ENCODE measurements around the gene NATD1. TPM values are rescaled to one million over a fixed set of nuclear protein-coding genes. Genes with fewer than 3 reads are reported as not detected.
A peak's percentile ranks its signal among the peaks of the same experiment; 100 is the strongest.

NATD1 gene
- total RNA-seq, 2 experiments from 2014 or later, result 1.1 to 1.3 TPM

DNA sequence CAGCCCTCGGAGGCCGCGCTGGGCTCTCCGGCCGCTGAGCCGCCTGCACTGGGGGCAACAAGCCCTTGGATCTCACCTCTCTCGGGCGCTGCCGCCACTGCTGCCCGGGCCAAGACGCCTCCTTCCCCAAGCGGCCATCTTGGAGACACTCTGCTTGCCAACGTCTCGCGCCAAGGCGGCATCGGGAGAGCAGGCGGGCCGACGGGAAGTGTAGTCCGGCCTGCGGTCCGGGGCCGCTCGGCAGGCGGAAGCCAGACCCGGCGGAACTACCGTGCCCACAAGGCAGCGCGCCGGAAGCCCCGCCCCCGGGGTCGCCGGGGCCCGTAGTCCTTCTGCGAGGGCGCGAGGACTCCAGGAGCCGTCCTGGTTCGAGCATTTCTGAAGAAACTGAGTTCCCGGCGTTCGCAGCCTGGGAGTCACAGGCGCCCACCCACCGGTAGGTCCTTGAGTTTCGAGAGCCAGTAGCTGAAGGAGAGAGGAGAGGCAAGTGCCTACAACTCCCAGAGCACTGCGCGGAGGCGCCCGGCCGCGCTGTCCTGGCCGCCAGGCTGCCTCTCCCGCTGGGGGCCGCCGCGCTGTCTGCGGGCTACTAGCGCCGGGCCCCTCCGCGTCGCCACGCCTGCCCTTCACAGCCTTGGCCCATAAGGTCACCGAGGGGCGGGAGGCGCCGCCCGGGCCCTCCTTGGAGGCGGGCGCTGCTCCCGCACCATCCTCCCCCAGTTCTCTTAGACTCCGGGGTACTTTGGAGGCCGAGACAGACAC is 39.0 kb downstream of the NATD1 start, which contains the start of gene TMEM11:
Gene TMEM11, minus strand, starts transcription at position 147 of the 762 bp plus-strand sequence. Its CDS starts 9 bp downstream, at position 138.
- ChIA-PET POLR2A (interaction anchor here (0.6 to 2.6 kb wide), 9 partner anchors 8 to 88 kb away, joined by 3 to 14 read pairs (median 3); partner anchors contain the start of genes DHRS7B and NATD1), CTCF (interaction anchor here (1.1 to 5.1 kb wide), 8 partner anchors 21 to 171 kb away, joined by 3 to 25 read pairs (median 4); partner anchors contain the start of gene USP22)
- DNase-seq (peak; percentile 96), ATAC-seq (peak; percentile 95)
- intact Hi-C loops (cut with micrococcal nuclease), result loop anchor here (1.0 kb wide), 1 partner anchor 71 kb away; no protein-coding TSS in a partner anchor
- TF ChIP-seq, protein P1, sequence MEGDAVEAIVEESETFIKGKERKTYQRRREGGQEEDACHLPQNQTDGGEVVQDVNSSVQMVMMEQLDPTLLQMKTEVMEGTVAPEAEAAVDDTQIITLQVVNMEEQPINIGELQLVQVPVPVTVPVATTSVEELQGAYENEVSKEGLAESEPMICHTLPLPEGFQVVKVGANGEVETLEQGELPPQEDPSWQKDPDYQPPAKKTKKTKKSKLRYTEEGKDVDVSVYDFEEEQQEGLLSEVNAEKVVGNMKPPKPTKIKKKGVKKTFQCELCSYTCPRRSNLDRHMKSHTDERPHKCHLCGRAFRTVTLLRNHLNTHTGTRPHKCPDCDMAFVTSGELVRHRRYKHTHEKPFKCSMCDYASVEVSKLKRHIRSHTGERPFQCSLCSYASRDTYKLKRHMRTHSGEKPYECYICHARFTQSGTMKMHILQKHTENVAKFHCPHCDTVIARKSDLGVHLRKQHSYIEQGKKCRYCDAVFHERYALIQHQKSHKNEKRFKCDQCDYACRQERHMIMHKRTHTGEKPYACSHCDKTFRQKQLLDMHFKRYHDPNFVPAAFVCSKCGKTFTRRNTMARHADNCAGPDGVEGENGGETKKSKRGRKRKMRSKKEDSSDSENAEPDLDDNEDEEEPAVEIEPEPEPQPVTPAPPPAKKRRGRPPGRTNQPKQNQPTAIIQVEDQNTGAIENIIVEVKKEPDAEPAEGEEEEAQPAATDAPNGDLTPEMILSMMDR (IDR thresholded peaks at IDR 0.05), result no peak
- Mint-ChIP-seq H3K4me1 (ENCODE audit: low read depth) (peaks cover 68% of the 10 kb centered on the region), H3K36me3 (ENCODE audit: low read depth) (peaks cover 20% of the 10 kb centered on the region), H3K9me3 (no peaks in the 10 kb centered on the region), H3K4me3 (peak within 1 kb of the TSS; percentile 95), H3K27me3 (no peaks in the 10 kb centered on the region), H3K27ac (peak within 1 kb of the TSS; percentile 94)

DNA sequence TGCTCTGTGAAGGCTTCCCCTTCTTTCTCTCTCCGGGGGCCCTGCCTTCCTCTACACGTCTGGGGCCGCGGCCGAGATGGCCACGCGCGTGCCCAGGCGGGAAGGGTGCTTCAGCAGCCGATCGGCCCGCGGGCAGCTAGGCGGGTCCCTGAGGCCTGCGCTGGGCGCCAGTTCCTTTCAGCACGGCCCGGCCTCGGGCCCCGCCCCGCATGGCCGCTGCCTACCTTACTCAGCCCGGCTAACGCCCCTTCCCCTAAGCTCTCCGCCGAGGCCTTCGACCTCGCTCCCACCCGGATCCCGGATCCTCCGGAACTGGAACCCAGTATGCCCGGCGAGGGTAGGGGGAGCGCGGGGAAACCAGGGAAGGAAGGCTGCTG is 39.6 kb downstream of the NATD1 start:
- intact Hi-C loops (cut with micrococcal nuclease), result loop anchor here (1.0 kb wide), 1 partner anchor 72 kb away; no protein-coding TSS in a partner anchor
- POLR2A ChIA-PET, result interaction anchor here (0.9 to 2.6 kb wide), 8 partner anchors 8 to 86 kb away, joined by 3 to 14 read pairs (median 4); partner anchors contain the start of gene DHRS7B
- H3K4me1 Mint-ChIP-seq (ENCODE audit: low read depth), result peaks cover 68% of the 10 kb centered on the region
- H3K9me3 Mint-ChIP-seq, result no peaks in the 10 kb centered on the region
- H3K27me3 Mint-ChIP-seq, result no peaks in the 10 kb centered on the region
- TF ChIP-seq, protein P1 (IDR thresholded peaks at IDR 0.05), result no peak
- DNase-seq, result peak; percentile 28
- H3K4me3 Mint-ChIP-seq, result peak overlapping the region; percentile 95
- peak; percentile 3 for ATAC-seq
- H3K27ac Mint-ChIP-seq, result peak overlapping the region; percentile 94
- H3K36me3 Mint-ChIP-seq (ENCODE audit: low read depth), result peaks cover 20% of the 10 kb centered on the region
- CTCF ChIA-PET, result interaction anchor here (1.2 to 5.1 kb wide), 6 partner anchors 20 to 170 kb away, joined by 3 to 25 read pairs (median 8); partner anchors contain the start of gene USP22

DNA sequence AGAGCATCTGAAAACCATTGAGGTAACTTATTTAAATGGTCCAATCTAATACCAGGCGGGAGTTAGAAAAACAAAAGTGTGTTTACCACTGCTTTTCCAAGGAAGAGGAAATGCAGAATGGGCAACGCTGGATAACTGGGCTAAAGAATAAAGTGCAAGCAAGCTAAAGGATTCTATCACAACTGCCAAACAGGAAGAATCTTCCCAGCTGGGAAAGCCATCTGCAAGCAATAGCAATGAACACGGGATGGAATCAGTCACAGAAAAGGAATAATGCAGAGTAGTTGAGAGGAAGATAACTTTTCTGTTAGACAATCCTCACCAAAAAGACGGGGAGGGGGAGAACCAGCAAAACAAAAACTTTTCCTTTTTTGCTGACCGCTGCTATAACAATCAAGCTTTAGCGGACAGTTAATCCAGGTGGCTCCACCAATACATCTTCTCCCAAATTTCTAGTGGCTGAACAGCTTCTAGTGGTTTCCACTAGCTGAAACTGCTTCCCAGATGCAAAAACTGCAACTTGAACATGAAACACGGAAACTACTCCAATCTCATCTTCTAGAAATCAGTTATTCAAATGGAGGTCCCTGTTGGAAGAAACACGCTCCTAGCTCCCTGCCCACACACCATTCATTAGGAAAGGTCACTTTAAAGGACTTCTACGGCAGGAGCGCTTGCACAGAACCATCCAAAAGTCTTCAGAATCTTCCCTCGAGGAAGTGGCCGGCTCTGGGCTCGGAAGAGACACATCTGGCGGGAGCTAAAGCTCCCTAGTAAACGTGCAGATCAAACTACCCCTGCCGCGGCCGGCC is 40.2 kb downstream of the NATD1 start:
- ATAC-seq, result no peak
- Mint-ChIP-seq H3K4me3 (peak overlapping the region; percentile 95), H3K4me1 (ENCODE audit: low read depth) (peaks cover 68% of the 10 kb centered on the region), H3K36me3 (ENCODE audit: low read depth) (peaks cover 20% of the 10 kb centered on the region), H3K27me3 (no peaks in the 10 kb centered on the region), H3K27ac (peak overlapping the region; percentile 94), H3K9me3 (no peaks in the 10 kb centered on the region)
- DNase-seq, result no peak
- intact Hi-C loops (cut with micrococcal nuclease), result no loop called here
- TF ChIP-seq, protein P1 (IDR thresholded peaks at IDR 0.05), result no peak
- POLR2A ChIA-PET, result interaction anchor here (0.7 to 2.6 kb wide), 10 partner anchors 9 to 86 kb away, joined by 3 to 14 read pairs (median 4); partner anchors contain the start of gene DHRS7B
- CTCF ChIA-PET, result interaction anchor here (1.2 to 5.1 kb wide), 6 partner anchors 20 to 170 kb away, joined by 3 to 25 read pairs (median 8); partner anchors contain the start of gene USP22

DNA sequence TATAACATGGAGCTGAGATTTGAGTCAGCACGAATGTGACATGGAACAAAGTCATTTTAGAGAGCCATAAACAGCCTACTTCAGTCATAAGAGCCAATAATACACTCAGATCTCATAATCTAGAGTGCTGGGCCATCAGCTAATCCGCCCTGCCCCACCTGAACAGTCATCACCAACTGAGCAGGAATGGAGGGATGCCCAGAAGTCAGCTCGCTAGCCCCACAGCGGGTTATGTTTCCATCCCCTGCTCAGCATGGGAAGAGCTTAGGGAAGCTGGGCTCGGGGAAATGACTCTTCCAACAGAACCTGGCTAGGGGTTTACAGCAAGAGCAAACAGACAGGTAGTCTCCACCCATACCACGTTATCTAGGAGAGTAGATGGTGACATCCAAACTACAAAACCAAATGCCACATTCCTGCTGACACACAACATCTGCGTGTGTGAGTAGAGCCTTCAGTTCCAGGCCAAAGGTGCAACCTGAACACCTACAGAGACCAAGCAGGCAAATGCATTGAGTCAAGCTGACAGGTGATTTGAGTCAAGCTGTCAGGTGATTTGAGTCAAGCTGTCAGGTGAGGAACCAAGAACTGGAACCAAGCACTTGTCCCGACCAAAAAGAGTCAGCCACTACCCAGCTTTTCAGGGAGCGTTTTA is 41.3 kb downstream of the NATD1 start:
- no peak for ATAC-seq
- no peak overlapping the region for H3K27ac Mint-ChIP-seq
- intact Hi-C loops (cut with micrococcal nuclease), result no loop called here
- H3K27me3 Mint-ChIP-seq, result no peaks in the 10 kb centered on the region
- peaks cover 57% of the 10 kb centered on the region for H3K4me1 Mint-ChIP-seq (ENCODE audit: low read depth)
- H3K36me3 Mint-ChIP-seq (ENCODE audit: low read depth), result peaks cover 11% of the 10 kb centered on the region
- ChIA-PET CTCF (interaction anchor here (0.9 to 5.1 kb wide), 4 partner anchors 17 to 168 kb away, joined by 3 to 25 read pairs (median 10); partner anchors contain the start of gene USP22), POLR2A (interaction anchor here (0.7 to 2.1 kb wide), 5 partner anchors 11 to 76 kb away, joined by 3 to 10 read pairs (median 4); no protein-coding TSS in a partner anchor)
- TF ChIP-seq, protein P1 (IDR thresholded peaks at IDR 0.05), result no peak
- no peaks in the 10 kb centered on the region for H3K9me3 Mint-ChIP-seq
- H3K4me3 Mint-ChIP-seq, result peak overlapping the region; percentile 95
- no peak for DNase-seq
